GM19043 (cell line): ENCODE measurements around the gene SND1.

Experiments
- ATAC-seq: cut with Tn5 transposase; IDR thresholded peaks from one replicate; pipeline ENCODE4 v1.9.1; 2021; ENCODE audit warnings: low read depth; ENCODE audit not compliant: unreplicated experiment

The SND1 gene

GRCh38 chr7:127682140-127682539, 30.1 kb downstream of the SND1 start:
- no peak for ATAC-seq

GRCh38 chr7:127683776-127684681, 32.0 kb downstream of the SND1 start:
- ATAC-seq: peak; percentile 68

- ATAC-seq: no peak
Observed at GRCh38 chr7:127689194-127689772, 37.3 kb downstream of the SND1 start.

GRCh38 chr7:127690337-127690736, 38.3 kb downstream of the SND1 start:
- ATAC-seq: no peak

GRCh38 chr7:127690806-127691205, 38.8 kb downstream of the SND1 start:
- no peak for ATAC-seq

- peak; percentile 55 for ATAC-seq
Observed at GRCh38 chr7:127692200-127692599, 40.2 kb downstream of the SND1 start.

GRCh38 chr7:127699853-127700252, 47.9 kb downstream of the SND1 start:
- ATAC-seq: no peak

- ATAC-seq: no peak
Observed at GRCh38 chr7:127702052-127702652, 50.2 kb downstream of the SND1 start.

- ATAC-seq: no peak
Observed at GRCh38 chr7:127702938-127703337, 50.9 kb downstream of the SND1 start.

GRCh38 chr7:127704211-127704610, 52.2 kb downstream of the SND1 start:
- no peak for ATAC-seq

GRCh38 chr7:127705461-127705959, 53.5 kb downstream of the SND1 start:
- ATAC-seq: no peak

GRCh38 chr7:127706766-127707165, 54.8 kb downstream of the SND1 start:
- no peak for ATAC-seq

GRCh38 chr7:127708201-127708600, 56.2 kb downstream of the SND1 start:
- no peak for ATAC-seq

GRCh38 chr7:127708788-127709187, 56.8 kb downstream of the SND1 start:
- peak; percentile 82 for ATAC-seq

- ATAC-seq: no peak
Observed at GRCh38 chr7:127710635-127711034, 58.6 kb downstream of the SND1 start.

- ATAC-seq: no peak
Observed at GRCh38 chr7:127711872-127712271, 59.9 kb downstream of the SND1 start.

- no peak for ATAC-seq
Observed at GRCh38 chr7:127713006-127713405, 61.0 kb downstream of the SND1 start.

GRCh38 chr7:127713758-127714157, 61.8 kb downstream of the SND1 start:
- no peak for ATAC-seq

GRCh38 chr7:127715272-127715671, 63.3 kb downstream of the SND1 start:
- ATAC-seq: no peak

- ATAC-seq: no peak
Observed at GRCh38 chr7:127715901-127716300, 63.9 kb downstream of the SND1 start.
